SU-DHL-6 (cell line): ENCODE results near the gene LAD1.

ENCODE experiments used
- H2AFZ ChIP-seq: fragments of 200-600 bp; sonication (generic); 2 replicates; pipeline ENCODE4 v1.6.1; 2014; ENCODE audit warnings: low read depth, mild to moderate bottlenecking, moderate library complexity, mixed read lengths, antibody characterized with exemption, low read length; ENCODE audit not compliant: severe bottlenecking
- H3F3A ChIP-seq: fragments of 200-600 bp; shearing (Covaris generic); 2 replicates; pipeline ENCODE4 v1.6.0; 2016; ENCODE audit warnings: antibody characterized with exemption, mild to moderate bottlenecking; ENCODE audit not compliant: insufficient read depth
- H3K27ac ChIP-seq: fragments of 200-600 bp; sonication (generic); 2 replicates; pipeline ENCODE4 v1.5.1; 2016; ENCODE audit warnings: low read depth, mild to moderate bottlenecking, low read length, moderate library complexity, mixed read lengths
- H3K27me3 ChIP-seq: fragments of 200-600 bp; sonication (generic), shearing (Covaris generic); 2 replicates; pipeline ENCODE4 v1.6.0; 2014; ENCODE audit warnings: mild to moderate bottlenecking, low read length
- H3K36me3 ChIP-seq: fragments of 200-600 bp; sonication (generic); 2 replicates; pipeline ENCODE4 v1.6.1; 2014; ENCODE audit warnings: mild to moderate bottlenecking, low read length, mixed read lengths
- H3K4me2 ChIP-seq: fragments of 300-600, 200-600 bp; shearing (Covaris generic), sonication (generic); 2 replicates; pipeline ENCODE4 v1.6.0; 2014; ENCODE audit warnings: low read length, low read depth, mild to moderate bottlenecking; ENCODE audit not compliant: poor library complexity, severe bottlenecking
- H3K4me3 ChIP-seq: fragments of 200-600 bp; sonication (generic); 2 replicates; pipeline ENCODE4 v1.5.1; 2014; ENCODE audit warnings: antibody characterized with exemption, low read length, mild to moderate bottlenecking, mixed read lengths; ENCODE audit not compliant: insufficient read depth, poor library complexity, severe bottlenecking
- H3K79me2 ChIP-seq: fragments of 200-600 bp; sonication (generic); 2 replicates; pipeline ENCODE4 v1.6.1; 2014; ENCODE audit warnings: mild to moderate bottlenecking, low read length, moderate library complexity; ENCODE audit not compliant: insufficient read depth
- H3K9ac ChIP-seq: fragments of 200-600 bp; sonication (generic); 2 replicates; pipeline ENCODE4 v1.7.0; 2014; ENCODE audit warnings: mild to moderate bottlenecking, low read length
- H3K9me2 ChIP-seq: fragments of 200-600 bp; sonication (generic); replicated peaks from 2 replicates; pipeline ENCODE4 v1.6.1; 2014; ENCODE audit warnings: low read length; ENCODE audit not compliant: insufficient read depth
- H3K9me3 ChIP-seq: fragments of 200-600 bp; sonication (generic); 2 replicates; pipeline ENCODE4 v1.6.1; 2014; ENCODE audit warnings: low read length, mixed read lengths; ENCODE audit not compliant: insufficient read depth
- H4K20me1 ChIP-seq: fragments of 200-600 bp; sonication (generic); 2 replicates; pipeline ENCODE4 v1.6.1; 2014; ENCODE audit warnings: low read depth, mild to moderate bottlenecking, antibody characterized with exemption, low read length, moderate library complexity, mixed read lengths
- CTCF ChIP-seq: fragments of 200-600 bp; sonication (generic); IDR thresholded peaks from one replicate; pipeline ENCODE4 v1.5.1; 2017; ENCODE audit warnings: antibody characterized with exemption, mild to moderate bottlenecking, low read length, moderate library complexity; ENCODE audit not compliant: insufficient read depth, poor library complexity, severe bottlenecking
- EZH2phosphoT487 ChIP-seq: fragments of 200-600 bp; sonication (generic), shearing (Covaris generic); conservative IDR thresholded peaks from 2 replicates; pipeline ENCODE4 v1.6.1; 2018; ENCODE audit warnings: mild to moderate bottlenecking, antibody characterized with exemption, low read length, moderate library complexity, mixed read lengths

The LAD1 gene

DNA sequence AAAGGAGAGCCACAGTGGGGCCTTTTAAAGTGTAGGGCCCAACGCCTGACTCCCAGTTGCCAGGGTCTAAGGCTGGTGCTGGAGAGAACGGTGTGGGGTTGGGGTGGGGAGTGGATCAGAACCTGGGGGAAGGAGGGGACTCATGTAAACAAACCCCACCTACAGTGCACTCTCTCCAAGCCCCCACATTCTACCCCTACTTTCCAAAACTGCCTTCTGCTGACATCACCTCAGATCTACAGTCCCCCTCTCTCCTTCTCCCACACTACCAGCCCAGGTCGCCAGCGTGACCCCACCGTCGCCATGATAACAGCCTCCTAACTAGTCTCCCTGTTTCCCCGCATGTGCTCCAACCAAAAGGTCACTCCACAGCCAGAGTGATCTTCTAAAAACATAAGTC is 48.2 kb downstream of the LAD1 start:
- Histone ChIP-seq H3K36me3 (no peaks in the 10 kb centered on the region), H4K20me1 (no peaks in the 10 kb centered on the region), H3K4me2 (no peak overlapping the region), H3K27me3 (no peaks in the 10 kb centered on the region), H3F3A (no peaks in the 10 kb centered on the region), H3K9ac (no peak overlapping the region), H2AFZ (no peak overlapping the region), H3K27ac (no peak overlapping the region), H3K9me2 (no peaks in the 10 kb centered on the region), H3K4me3 (no peak overlapping the region), H3K79me2 (no peaks in the 10 kb centered on the region), H3K9me3 (no peaks in the 10 kb centered on the region)
- TF ChIP-seq EZH2phosphoT487 (no peak), CTCF (no peak)

GRCh38 chr1:201350361-201350725 is 48.8 kb downstream of the LAD1 start:
- no peak for TF ChIP-seq EZH2phosphoT487
- TF ChIP-seq CTCF: no peak
- Histone ChIP-seq H3K36me3 (no peaks in the 10 kb centered on the region), H3K27ac (no peak overlapping the region), H3K9me3 (no peaks in the 10 kb centered on the region), H3K9ac (no peak overlapping the region), H3F3A (no peaks in the 10 kb centered on the region), H3K4me3 (no peak overlapping the region), H4K20me1 (no peaks in the 10 kb centered on the region), H3K27me3 (no peaks in the 10 kb centered on the region), H3K4me2 (no peak overlapping the region), H3K9me2 (no peaks in the 10 kb centered on the region), H3K79me2 (no peaks in the 10 kb centered on the region), H2AFZ (no peak overlapping the region)

DNA sequence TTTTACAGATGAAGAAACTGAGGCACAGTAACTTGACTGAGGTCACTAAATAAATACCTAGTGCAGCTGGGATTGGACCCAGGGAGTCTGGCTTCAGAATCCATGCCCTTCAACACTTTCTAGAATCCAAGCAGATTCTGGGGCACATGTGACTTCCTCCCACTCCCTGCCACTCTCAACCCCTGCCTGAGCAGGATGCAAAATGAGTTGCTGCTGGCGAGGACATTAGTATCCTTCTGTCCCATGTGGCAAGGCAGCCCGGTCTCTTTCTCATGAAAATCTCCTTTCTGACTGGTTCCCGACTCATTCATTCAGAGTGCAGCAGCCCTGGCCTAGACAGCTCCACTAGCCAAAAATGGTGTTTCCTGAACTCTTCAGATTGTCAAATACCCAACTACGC is 50.0 kb downstream of the LAD1 start:
- no peaks in the 10 kb centered on the region for H3F3A ChIP-seq
- no peak overlapping the region for H3K4me2 ChIP-seq
- H3K27ac ChIP-seq: no peak overlapping the region
- no peaks in the 10 kb centered on the region for H3K36me3 ChIP-seq
- H3K9me3 ChIP-seq: no peaks in the 10 kb centered on the region
- H4K20me1 ChIP-seq: no peaks in the 10 kb centered on the region
- no peaks in the 10 kb centered on the region for H3K27me3 ChIP-seq
- H3K9ac ChIP-seq: no peak overlapping the region
- H2AFZ ChIP-seq: no peak overlapping the region
- no peaks in the 10 kb centered on the region for H3K79me2 ChIP-seq
- H3K4me3 ChIP-seq: no peak overlapping the region
- no peak for TF ChIP-seq EZH2phosphoT487
- TF ChIP-seq CTCF: no peak
- no peaks in the 10 kb centered on the region for H3K9me2 ChIP-seq

GRCh38 chr1:201348211-201348566 is 50.9 kb downstream of the LAD1 start:
- no peak overlapping the region for H3K27ac ChIP-seq
- no peaks in the 10 kb centered on the region for H3K9me2 ChIP-seq
- H3F3A ChIP-seq: no peaks in the 10 kb centered on the region
- no peaks in the 10 kb centered on the region for H4K20me1 ChIP-seq
- TF ChIP-seq EZH2phosphoT487 (no peak), CTCF (peak; percentile 65)
- no peak overlapping the region for H3K9ac ChIP-seq
- H3K9me3 ChIP-seq: no peaks in the 10 kb centered on the region
- no peak overlapping the region for H3K4me3 ChIP-seq
- no peaks in the 10 kb centered on the region; the same call in 1 of the 2 replicates for H3K27me3 ChIP-seq
- no peak overlapping the region for H2AFZ ChIP-seq
- H3K36me3 ChIP-seq: no peaks in the 10 kb centered on the region
- H3K4me2 ChIP-seq: no peak overlapping the region
- no peaks in the 10 kb centered on the region for H3K79me2 ChIP-seq
